H1 (cell line): Measurements from ENCODE around the gene EHBP1. TPM values are rescaled to one million over a fixed set of nuclear protein-coding genes. Genes with fewer than 3 reads are reported as not detected.

Experiments used
- GABPA ChIP-seq: IDR thresholded peaks from 2 replicates; pipeline ENCODE4 v1.6.1; 2011; ENCODE audit warnings: mild to moderate bottlenecking, low read length, moderate library complexity, borderline replicate concordance; ENCODE audit not compliant: insufficient read depth
- polyA plus RNA-seq, 7 experiments: library from polyadenylated mRNA; depleted of rRNA in 3 of 7; stranded (reverse) in 5 of 7; unstranded in 2 of 7; fragments of >200 nt in 5 of 7; fragments of 200-250 nt in 2 of 7; gene quantifications; 1 replicate in 5 of 7; 2 replicates in 1 of 7; 4 replicates in 1 of 7; pipeline versions ENCODE4 v1.2.1 to v1.2.3, GENCODE V29; 2011 to 2013; ENCODE audit warnings: missing spikeins in 2 of 7, mixed read lengths in 2 of 7
- total RNA-seq: library from RNA; stranded (reverse); fragmentation: NEBNext Ultra II Directional; extraction: Animal tissue kit (Norgen Biotek cat#: 25700); gene quantifications from 2 replicates; pipeline ENCODE4 v1.2.1, GENCODE V29; 2021
- TF ChIP-seq, protein P1 (sequence below): fragments of 300-600 bp; sonication (generic); IDR thresholded peaks from 2 replicates; pipeline ENCODE4 v1.7.1; 2012; ENCODE audit warnings: low read length, moderate library complexity, mild to moderate bottlenecking, inconsistent platforms; ENCODE audit not compliant: insufficient replicate concordance
- TF ChIP-seq, protein P2 (sequence below): IDR thresholded peaks from 2 replicates; pipeline ENCODE4 v1.6.1; 2012; ENCODE audit warnings: low read length, inconsistent platforms

The EHBP1 gene
- total and polyA plus RNA-seq, 2 of the 8 experiments (the other 6 are each of a cell fraction or from before 2014, with no cell fraction given): 12.0 to 64.1 TPM

DNA sequence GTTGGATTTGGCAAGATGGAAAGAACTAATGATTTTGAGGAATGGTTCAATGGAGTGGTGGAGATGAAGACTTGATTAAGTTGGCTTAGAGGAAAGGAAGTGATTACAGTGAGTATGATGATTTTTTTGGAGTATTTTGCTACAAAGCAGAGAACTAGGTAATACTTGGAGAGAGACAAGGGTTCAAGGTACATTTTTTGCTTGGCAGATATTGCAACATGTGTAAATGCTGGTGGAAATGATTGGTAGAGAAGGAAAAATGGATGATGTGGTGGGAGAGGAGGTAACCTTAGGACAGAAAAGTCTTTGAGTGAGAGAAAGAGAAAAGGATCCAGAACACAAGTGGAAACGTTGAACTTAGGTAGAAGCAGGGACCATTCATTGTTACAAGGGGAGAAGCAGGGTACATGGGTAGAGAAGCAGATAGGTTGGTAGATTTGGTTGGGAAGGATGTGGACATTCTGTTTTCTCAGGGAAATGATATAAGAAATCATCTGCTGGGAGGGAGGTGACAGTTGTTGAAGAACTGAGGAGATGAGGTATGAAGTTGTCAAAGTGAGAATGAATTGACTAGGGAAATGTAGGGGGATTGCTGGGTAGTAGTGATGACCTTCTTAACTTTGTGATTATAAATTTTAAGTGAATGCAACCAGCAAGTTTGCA lies 6.5 kb downstream of the EHBP1 start (continued):
- TF ChIP-seq, protein P1, sequence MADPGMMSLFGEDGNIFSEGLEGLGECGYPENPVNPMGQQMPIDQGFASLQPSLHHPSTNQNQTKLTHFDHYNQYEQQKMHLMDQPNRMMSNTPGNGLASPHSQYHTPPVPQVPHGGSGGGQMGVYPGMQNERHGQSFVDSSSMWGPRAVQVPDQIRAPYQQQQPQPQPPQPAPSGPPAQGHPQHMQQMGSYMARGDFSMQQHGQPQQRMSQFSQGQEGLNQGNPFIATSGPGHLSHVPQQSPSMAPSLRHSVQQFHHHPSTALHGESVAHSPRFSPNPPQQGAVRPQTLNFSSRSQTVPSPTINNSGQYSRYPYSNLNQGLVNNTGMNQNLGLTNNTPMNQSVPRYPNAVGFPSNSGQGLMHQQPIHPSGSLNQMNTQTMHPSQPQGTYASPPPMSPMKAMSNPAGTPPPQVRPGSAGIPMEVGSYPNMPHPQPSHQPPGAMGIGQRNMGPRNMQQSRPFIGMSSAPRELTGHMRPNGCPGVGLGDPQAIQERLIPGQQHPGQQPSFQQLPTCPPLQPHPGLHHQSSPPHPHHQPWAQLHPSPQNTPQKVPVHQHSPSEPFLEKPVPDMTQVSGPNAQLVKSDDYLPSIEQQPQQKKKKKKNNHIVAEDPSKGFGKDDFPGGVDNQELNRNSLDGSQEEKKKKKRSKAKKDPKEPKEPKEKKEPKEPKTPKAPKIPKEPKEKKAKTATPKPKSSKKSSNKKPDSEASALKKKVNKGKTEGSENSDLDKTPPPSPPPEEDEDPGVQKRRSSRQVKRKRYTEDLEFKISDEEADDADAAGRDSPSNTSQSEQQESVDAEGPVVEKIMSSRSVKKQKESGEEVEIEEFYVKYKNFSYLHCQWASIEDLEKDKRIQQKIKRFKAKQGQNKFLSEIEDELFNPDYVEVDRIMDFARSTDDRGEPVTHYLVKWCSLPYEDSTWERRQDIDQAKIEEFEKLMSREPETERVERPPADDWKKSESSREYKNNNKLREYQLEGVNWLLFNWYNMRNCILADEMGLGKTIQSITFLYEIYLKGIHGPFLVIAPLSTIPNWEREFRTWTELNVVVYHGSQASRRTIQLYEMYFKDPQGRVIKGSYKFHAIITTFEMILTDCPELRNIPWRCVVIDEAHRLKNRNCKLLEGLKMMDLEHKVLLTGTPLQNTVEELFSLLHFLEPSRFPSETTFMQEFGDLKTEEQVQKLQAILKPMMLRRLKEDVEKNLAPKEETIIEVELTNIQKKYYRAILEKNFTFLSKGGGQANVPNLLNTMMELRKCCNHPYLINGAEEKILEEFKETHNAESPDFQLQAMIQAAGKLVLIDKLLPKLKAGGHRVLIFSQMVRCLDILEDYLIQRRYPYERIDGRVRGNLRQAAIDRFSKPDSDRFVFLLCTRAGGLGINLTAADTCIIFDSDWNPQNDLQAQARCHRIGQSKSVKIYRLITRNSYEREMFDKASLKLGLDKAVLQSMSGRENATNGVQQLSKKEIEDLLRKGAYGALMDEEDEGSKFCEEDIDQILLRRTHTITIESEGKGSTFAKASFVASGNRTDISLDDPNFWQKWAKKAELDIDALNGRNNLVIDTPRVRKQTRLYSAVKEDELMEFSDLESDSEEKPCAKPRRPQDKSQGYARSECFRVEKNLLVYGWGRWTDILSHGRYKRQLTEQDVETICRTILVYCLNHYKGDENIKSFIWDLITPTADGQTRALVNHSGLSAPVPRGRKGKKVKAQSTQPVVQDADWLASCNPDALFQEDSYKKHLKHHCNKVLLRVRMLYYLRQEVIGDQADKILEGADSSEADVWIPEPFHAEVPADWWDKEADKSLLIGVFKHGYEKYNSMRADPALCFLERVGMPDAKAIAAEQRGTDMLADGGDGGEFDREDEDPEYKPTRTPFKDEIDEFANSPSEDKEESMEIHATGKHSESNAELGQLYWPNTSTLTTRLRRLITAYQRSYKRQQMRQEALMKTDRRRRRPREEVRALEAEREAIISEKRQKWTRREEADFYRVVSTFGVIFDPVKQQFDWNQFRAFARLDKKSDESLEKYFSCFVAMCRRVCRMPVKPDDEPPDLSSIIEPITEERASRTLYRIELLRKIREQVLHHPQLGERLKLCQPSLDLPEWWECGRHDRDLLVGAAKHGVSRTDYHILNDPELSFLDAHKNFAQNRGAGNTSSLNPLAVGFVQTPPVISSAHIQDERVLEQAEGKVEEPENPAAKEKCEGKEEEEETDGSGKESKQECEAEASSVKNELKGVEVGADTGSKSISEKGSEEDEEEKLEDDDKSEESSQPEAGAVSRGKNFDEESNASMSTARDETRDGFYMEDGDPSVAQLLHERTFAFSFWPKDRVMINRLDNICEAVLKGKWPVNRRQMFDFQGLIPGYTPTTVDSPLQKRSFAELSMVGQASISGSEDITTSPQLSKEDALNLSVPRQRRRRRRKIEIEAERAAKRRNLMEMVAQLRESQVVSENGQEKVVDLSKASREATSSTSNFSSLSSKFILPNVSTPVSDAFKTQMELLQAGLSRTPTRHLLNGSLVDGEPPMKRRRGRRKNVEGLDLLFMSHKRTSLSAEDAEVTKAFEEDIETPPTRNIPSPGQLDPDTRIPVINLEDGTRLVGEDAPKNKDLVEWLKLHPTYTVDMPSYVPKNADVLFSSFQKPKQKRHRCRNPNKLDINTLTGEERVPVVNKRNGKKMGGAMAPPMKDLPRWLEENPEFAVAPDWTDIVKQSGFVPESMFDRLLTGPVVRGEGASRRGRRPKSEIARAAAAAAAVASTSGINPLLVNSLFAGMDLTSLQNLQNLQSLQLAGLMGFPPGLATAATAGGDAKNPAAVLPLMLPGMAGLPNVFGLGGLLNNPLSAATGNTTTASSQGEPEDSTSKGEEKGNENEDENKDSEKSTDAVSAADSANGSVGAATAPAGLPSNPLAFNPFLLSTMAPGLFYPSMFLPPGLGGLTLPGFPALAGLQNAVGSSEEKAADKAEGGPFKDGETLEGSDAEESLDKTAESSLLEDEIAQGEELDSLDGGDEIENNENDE: no peak
- TF ChIP-seq, protein P2, sequence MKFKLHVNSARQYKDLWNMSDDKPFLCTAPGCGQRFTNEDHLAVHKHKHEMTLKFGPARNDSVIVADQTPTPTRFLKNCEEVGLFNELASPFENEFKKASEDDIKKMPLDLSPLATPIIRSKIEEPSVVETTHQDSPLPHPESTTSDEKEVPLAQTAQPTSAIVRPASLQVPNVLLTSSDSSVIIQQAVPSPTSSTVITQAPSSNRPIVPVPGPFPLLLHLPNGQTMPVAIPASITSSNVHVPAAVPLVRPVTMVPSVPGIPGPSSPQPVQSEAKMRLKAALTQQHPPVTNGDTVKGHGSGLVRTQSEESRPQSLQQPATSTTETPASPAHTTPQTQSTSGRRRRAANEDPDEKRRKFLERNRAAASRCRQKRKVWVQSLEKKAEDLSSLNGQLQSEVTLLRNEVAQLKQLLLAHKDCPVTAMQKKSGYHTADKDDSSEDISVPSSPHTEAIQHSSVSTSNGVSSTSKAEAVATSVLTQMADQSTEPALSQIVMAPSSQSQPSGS: no peak
- TF ChIP-seq GABPA: no peak
